Peyer's patch (tissue), 4 donors: ENCODE measurements around the gene TMEM145.

ENCODE experiments used
- POLR2A ChIP-seq, 2 donors: fragments of 450-650 bp; IDR thresholded peaks; one replicate each; pipeline ENCODE4 v1.5.1; 2017; ENCODE audit warnings: antibody characterized with exemption in 2 of 2, mild to moderate bottlenecking in 2 of 2, moderate library complexity in 2 of 2
- TF ChIP-seq, protein P1 (sequence below), 6 experiments: fragments of 450-650 bp in 4 of 6; fragments of 200-600 bp in 2 of 6; sonication (generic) in 1 of 6; IDR thresholded peaks; one replicate each; pipeline ENCODE4 v1.5.1; 2017 to 2019; ENCODE audit warnings: antibody characterized with exemption in 6 of 6, mild to moderate bottlenecking in 3 of 6, moderate library complexity in 1 of 6

DNA sequence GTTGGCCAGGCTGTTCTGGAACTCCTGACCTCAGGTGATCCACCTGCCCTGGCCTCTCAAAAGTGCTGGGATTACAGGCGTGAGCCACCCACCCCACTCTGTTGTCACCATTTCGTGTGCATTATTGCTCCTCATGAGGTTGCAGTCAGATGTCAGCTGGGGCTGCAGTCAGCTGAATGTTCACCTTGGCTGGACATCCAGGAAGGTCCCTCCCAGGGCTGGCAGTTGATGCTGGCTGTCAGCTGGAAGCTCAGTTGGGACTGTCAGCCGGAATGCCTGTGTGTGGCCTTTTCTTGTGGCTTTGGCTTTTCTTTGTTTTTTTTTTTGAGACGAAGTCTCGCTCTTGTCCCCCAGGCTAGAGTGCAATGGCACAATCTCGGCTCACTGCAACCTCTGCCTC is 18.9 kb downstream of the TMEM145 start:
- TF ChIP-seq, protein P1, sequence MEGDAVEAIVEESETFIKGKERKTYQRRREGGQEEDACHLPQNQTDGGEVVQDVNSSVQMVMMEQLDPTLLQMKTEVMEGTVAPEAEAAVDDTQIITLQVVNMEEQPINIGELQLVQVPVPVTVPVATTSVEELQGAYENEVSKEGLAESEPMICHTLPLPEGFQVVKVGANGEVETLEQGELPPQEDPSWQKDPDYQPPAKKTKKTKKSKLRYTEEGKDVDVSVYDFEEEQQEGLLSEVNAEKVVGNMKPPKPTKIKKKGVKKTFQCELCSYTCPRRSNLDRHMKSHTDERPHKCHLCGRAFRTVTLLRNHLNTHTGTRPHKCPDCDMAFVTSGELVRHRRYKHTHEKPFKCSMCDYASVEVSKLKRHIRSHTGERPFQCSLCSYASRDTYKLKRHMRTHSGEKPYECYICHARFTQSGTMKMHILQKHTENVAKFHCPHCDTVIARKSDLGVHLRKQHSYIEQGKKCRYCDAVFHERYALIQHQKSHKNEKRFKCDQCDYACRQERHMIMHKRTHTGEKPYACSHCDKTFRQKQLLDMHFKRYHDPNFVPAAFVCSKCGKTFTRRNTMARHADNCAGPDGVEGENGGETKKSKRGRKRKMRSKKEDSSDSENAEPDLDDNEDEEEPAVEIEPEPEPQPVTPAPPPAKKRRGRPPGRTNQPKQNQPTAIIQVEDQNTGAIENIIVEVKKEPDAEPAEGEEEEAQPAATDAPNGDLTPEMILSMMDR (IDR thresholded peaks at IDR 0.05), result no peak
- TF ChIP-seq POLR2A (IDR thresholded peaks at IDR 0.05), result no peak
